HG03457 (cell line): ENCODE results near the gene FUNDC2.

Experiments used
- ATAC-seq: cut with Tn5 transposase; IDR thresholded peaks from one replicate; pipeline ENCODE4 v1.9.1; 2021; ENCODE audit warnings: moderate number of reproducible peaks; ENCODE audit not compliant: unreplicated experiment

The FUNDC2 gene

GRCh38 chrX:155023907-155024833, 2.5 kb upstream of the FUNDC2 start:
- ATAC-seq = no peak

- no peak for ATAC-seq
Observed at GRCh38 chrX:155026420-155026726, 271 bp upstream of the FUNDC2 start.

- ATAC-seq = no peak
Observed at GRCh38 chrX:155027509-155028066, 944 bp downstream of the FUNDC2 start.

- no peak for ATAC-seq
Observed at GRCh38 chrX:155028129-155028528, 1.5 kb downstream of the FUNDC2 start.

GRCh38 chrX:155028877-155029291, 2.2 kb downstream of the FUNDC2 start:
- ATAC-seq = no peak

- ATAC-seq = no peak
Observed at GRCh38 chrX:155031657-155032056, 5.0 kb downstream of the FUNDC2 start.

- ATAC-seq = no peak
Observed at GRCh38 chrX:155035688-155036087, 9.0 kb downstream of the FUNDC2 start.

GRCh38 chrX:155046129-155046810, 19.6 kb downstream of the FUNDC2 start:
- no peak for ATAC-seq

GRCh38 chrX:155046811-155047528, 20.3 kb downstream of the FUNDC2 start:
- no peak for ATAC-seq

GRCh38 chrX:155048977-155049619, 22.5 kb downstream of the FUNDC2 start:
- no peak for ATAC-seq

GRCh38 chrX:155052738-155053498, 26.3 kb downstream of the FUNDC2 start:
- ATAC-seq = no peak

- no peak for ATAC-seq
Observed at GRCh38 chrX:155053656-155054055, 27.0 kb downstream of the FUNDC2 start.

GRCh38 chrX:155054255-155054654, 27.6 kb downstream of the FUNDC2 start:
- no peak for ATAC-seq

GRCh38 chrX:155055494-155055893, 28.9 kb downstream of the FUNDC2 start:
- ATAC-seq = no peak

- ATAC-seq = no peak
Observed at GRCh38 chrX:155056471-155056870, 29.8 kb downstream of the FUNDC2 start.

- no peak for ATAC-seq
Observed at GRCh38 chrX:155056877-155057792, 30.5 kb downstream of the FUNDC2 start.

GRCh38 chrX:155061760-155062159, 35.1 kb downstream of the FUNDC2 start:
- no peak for ATAC-seq

GRCh38 chrX:155065035-155065734, 38.5 kb downstream of the FUNDC2 start:
- no peak for ATAC-seq
